Measurements from ENCODE around the gene OR9Q1. TPM values are rescaled to one million over a fixed set of nuclear protein-coding genes. Genes with fewer than 3 reads are reported as not detected.

The OR9Q1 gene
- total and polyA plus RNA-seq, 4 experiments from 2014 or later = not detected

- POLR2A ChIA-PET (ENCODE audit: partially characterized antibody) = no interaction called here
- intact Hi-C loops (cut with micrococcal nuclease) = no loop called here
- peaks cover 0 to 2% (median 0%) of the 10 kb centered on the region in 8 donors for H3K9me3 Mint-ChIP-seq
- no peaks in the 10 kb centered on the region for H3K4me1 Mint-ChIP-seq
- no peaks in the 10 kb centered on the region for H3K36me3 ChIP-seq (ENCODE audit: insufficient read depth, low read length)
- H3K27ac ChIP-seq (ENCODE audit: low read depth, low read length) = no peak overlapping the region
- no peak overlapping the region for H3K4me3 Mint-ChIP-seq
- CTCF ChIA-PET (ENCODE audit: partially characterized antibody) = no interaction called here
- H3K4me3 ChIP-seq (ENCODE audit: low read length in 2 of 2) = no peak overlapping the region
- no peak for DNase-seq
- H3K27me3 Mint-ChIP-seq = peaks cover 13 to 22% of the 10 kb centered on the region in 2 donors
- no peaks in the 10 kb centered on the region for H3K4me1 ChIP-seq (ENCODE audit: insufficient read depth, low read length)
- H3K9me3 ChIP-seq (ENCODE audit: control insufficient read depth in 1 of 2, low read length in 2 of 2) = no peaks in the 10 kb centered on the region
- no peak overlapping the region for H3K27ac Mint-ChIP-seq
- H3K36me3 Mint-ChIP-seq = no peaks in the 10 kb centered on the region
- H3K27me3 ChIP-seq (ENCODE audit: insufficient read depth, low read length) = no peaks in the 10 kb centered on the region
These were observed 20.1 kb upstream of the OR9Q1 start for GRCh38 chr11:58003591-58003990.

GRCh38 chr11:58004664-58005063 is 19.0 kb upstream of the OR9Q1 start:
- H3K4me1 Mint-ChIP-seq = no peaks in the 10 kb centered on the region
- H3K36me3 Mint-ChIP-seq = no peaks in the 10 kb centered on the region
- H3K4me3 Mint-ChIP-seq = no peak overlapping the region

GRCh38 chr11:58006940-58007339 is 16.7 kb upstream of the OR9Q1 start:
- H3K36me3 ChIP-seq (ENCODE audit: insufficient read depth, low read length) = no peaks in the 10 kb centered on the region
- peaks cover 0 to 2% (median 0%) of the 10 kb centered on the region in 8 donors for H3K9me3 Mint-ChIP-seq
- CTCF ChIA-PET (ENCODE audit: partially characterized antibody) = no interaction called here
- no peak overlapping the region for H3K4me3 Mint-ChIP-seq
- H3K4me1 Mint-ChIP-seq = no peaks in the 10 kb centered on the region
- no peak for DNase-seq
- H3K4me3 ChIP-seq (ENCODE audit: low read length in 2 of 2) = no peak overlapping the region
- no peaks in the 10 kb centered on the region for H3K4me1 ChIP-seq (ENCODE audit: insufficient read depth, low read length)
- no peak overlapping the region for H3K27ac ChIP-seq (ENCODE audit: low read depth, low read length)
- H3K27me3 Mint-ChIP-seq = peaks cover 11 to 19% of the 10 kb centered on the region in 2 donors
- no peaks in the 10 kb centered on the region for H3K9me3 ChIP-seq (ENCODE audit: control insufficient read depth in 1 of 2, low read length in 2 of 2)
- POLR2A ChIA-PET (ENCODE audit: partially characterized antibody) = no interaction called here
- intact Hi-C loops (cut with micrococcal nuclease) = no loop called here
- no peaks in the 10 kb centered on the region for H3K36me3 Mint-ChIP-seq
- no peak overlapping the region for H3K27ac Mint-ChIP-seq
- H3K27me3 ChIP-seq (ENCODE audit: insufficient read depth, low read length) = no peaks in the 10 kb centered on the region

More at GRCh38 chr11:58004664-58005063, 19.0 kb upstream of the OR9Q1 start:
- Mint-ChIP-seq H3K27ac (no peak overlapping the region), H3K9me3 (peaks cover 0 to 2% (median 0%) of the 10 kb centered on the region in 8 donors), H3K27me3 (peaks cover 13 to 22% of the 10 kb centered on the region in 2 donors)
- no peaks in the 10 kb centered on the region for H3K27me3 ChIP-seq (ENCODE audit: insufficient read depth, low read length)
- CTCF ChIA-PET (ENCODE audit: partially characterized antibody) = no interaction called here
- H3K9me3 ChIP-seq (ENCODE audit: control insufficient read depth in 1 of 2, low read length in 2 of 2) = no peaks in the 10 kb centered on the region
- no peak overlapping the region for H3K4me3 ChIP-seq (ENCODE audit: low read length in 2 of 2)
- no peak for DNase-seq
- no peaks in the 10 kb centered on the region for H3K36me3 ChIP-seq (ENCODE audit: insufficient read depth, low read length)
- H3K4me1 ChIP-seq (ENCODE audit: insufficient read depth, low read length) = no peaks in the 10 kb centered on the region
- POLR2A ChIA-PET (ENCODE audit: partially characterized antibody) = no interaction called here
- intact Hi-C loops (cut with micrococcal nuclease) = no loop called here
- no peak overlapping the region for H3K27ac ChIP-seq (ENCODE audit: low read depth, low read length)

- no peaks in the 10 kb centered on the region for H3K36me3 ChIP-seq (ENCODE audit: insufficient read depth, low read length)
- H3K27ac ChIP-seq (ENCODE audit: low read depth, low read length) = no peak overlapping the region
- Mint-ChIP-seq H3K4me1 (no peaks in the 10 kb centered on the region), H3K27ac (no peak overlapping the region), H3K9me3 (peaks cover 0 to 2% (median 0%) of the 10 kb centered on the region in 8 donors), H3K27me3 (no peaks in the 10 kb centered on the region), H3K36me3 (no peaks in the 10 kb centered on the region), H3K4me3 (no peak overlapping the region)
- H3K27me3 ChIP-seq (ENCODE audit: insufficient read depth, low read length) = no peaks in the 10 kb centered on the region
- POLR2A ChIA-PET (ENCODE audit: partially characterized antibody) = no interaction called here
- CTCF ChIA-PET (ENCODE audit: partially characterized antibody) = no interaction called here
- no peak for DNase-seq
- no peaks in the 10 kb centered on the region for H3K4me1 ChIP-seq (ENCODE audit: insufficient read depth, low read length)
- intact Hi-C loops (cut with micrococcal nuclease) = no loop called here
- no peak overlapping the region for H3K4me3 ChIP-seq (ENCODE audit: low read length in 2 of 2)
- H3K9me3 ChIP-seq (ENCODE audit: control insufficient read depth in 1 of 2, low read length in 2 of 2) = no peaks in the 10 kb centered on the region
These were observed 11.9 kb upstream of the OR9Q1 start for GRCh38 chr11:58011771-58012170.

GRCh38 chr11:58024601-58025091 is 965 bp downstream of the OR9Q1 start:
- peaks cover 0 to 3% (median 0%) of the 10 kb centered on the region in 8 donors for H3K9me3 Mint-ChIP-seq
- no peak overlapping the region for H3K4me3 Mint-ChIP-seq
- H3K4me1 Mint-ChIP-seq = peaks cover 0 to 3% (median 0%) of the 10 kb centered on the region in 4 donors
- H3K27ac Mint-ChIP-seq = no peak overlapping the region
- peaks cover 0 to 3% of the 10 kb centered on the region in 2 donors for H3K27me3 Mint-ChIP-seq
- Histone ChIP-seq H3K27me3 (ENCODE audit: insufficient read depth, low read length) (no peaks in the 10 kb centered on the region), H3K4me3 (ENCODE audit: low read length in 2 of 2) (no peak overlapping the region), H3K4me1 (ENCODE audit: insufficient read depth, low read length) (no peaks in the 10 kb centered on the region), H3K27ac (ENCODE audit: low read depth, low read length) (no peak overlapping the region), H3K36me3 (ENCODE audit: insufficient read depth, low read length) (no peaks in the 10 kb centered on the region), H3K9me3 (ENCODE audit: control insufficient read depth in 1 of 2, low read length in 2 of 2) (no peaks in the 10 kb centered on the region)
- ChIA-PET CTCF (ENCODE audit: partially characterized antibody) (no interaction called here), POLR2A (ENCODE audit: partially characterized antibody) (no interaction called here)
- H3K36me3 Mint-ChIP-seq = no peaks in the 10 kb centered on the region
- DNase-seq = no peak
- intact Hi-C loops (cut with micrococcal nuclease) = no loop called here

- ChIA-PET CTCF (ENCODE audit: partially characterized antibody) (no interaction called here), POLR2A (ENCODE audit: partially characterized antibody) (no interaction called here)
- Mint-ChIP-seq H3K9me3 (peaks cover 0 to 7% (median 0%) of the 10 kb centered on the region in 8 donors), H3K27ac (no peak overlapping the region), H3K36me3 (no peaks in the 10 kb centered on the region), H3K4me3 (no peak overlapping the region), H3K27me3 (peaks cover 0 to 9% of the 10 kb centered on the region in 2 donors), H3K4me1 (peaks cover 0 to 3% (median 0%) of the 10 kb centered on the region in 4 donors)
- H3K4me1 ChIP-seq (ENCODE audit: insufficient read depth, low read length) = no peaks in the 10 kb centered on the region
- DNase-seq = no peak
- H3K27ac ChIP-seq (ENCODE audit: low read depth, low read length) = no peak overlapping the region
- no peaks in the 10 kb centered on the region for H3K27me3 ChIP-seq (ENCODE audit: insufficient read depth, low read length)
- no peaks in the 10 kb centered on the region for H3K36me3 ChIP-seq (ENCODE audit: insufficient read depth, low read length)
- no peak overlapping the region for H3K4me3 ChIP-seq (ENCODE audit: low read length in 2 of 2)
- H3K9me3 ChIP-seq (ENCODE audit: control insufficient read depth in 1 of 2, low read length in 2 of 2) = no peaks in the 10 kb centered on the region
- intact Hi-C loops (cut with micrococcal nuclease) = no loop called here
These were observed 3.7 kb downstream of the OR9Q1 start for GRCh38 chr11:58027341-58027740.

GRCh38 chr11:58028687-58029411 is 5.2 kb downstream of the OR9Q1 start:
- DNase-seq = no peak
- H3K27me3 Mint-ChIP-seq = peaks cover 0 to 12% of the 10 kb centered on the region in 2 donors
- H3K4me3 Mint-ChIP-seq = no peak overlapping the region
- H3K36me3 Mint-ChIP-seq = no peaks in the 10 kb centered on the region
- no peaks in the 10 kb centered on the region for H3K9me3 ChIP-seq (ENCODE audit: control insufficient read depth in 1 of 2, low read length in 2 of 2)
- H3K36me3 ChIP-seq (ENCODE audit: insufficient read depth, low read length) = no peaks in the 10 kb centered on the region
- intact Hi-C loops (cut with micrococcal nuclease) = no loop called here
- H3K4me1 Mint-ChIP-seq = peaks cover 0 to 3% (median 0%) of the 10 kb centered on the region in 4 donors
- POLR2A ChIA-PET (ENCODE audit: partially characterized antibody) = no interaction called here
- no peak overlapping the region for H3K27ac ChIP-seq (ENCODE audit: low read depth, low read length)
- no peak overlapping the region for H3K27ac Mint-ChIP-seq
- H3K9me3 Mint-ChIP-seq = peaks cover 0 to 7% (median 1%) of the 10 kb centered on the region in 8 donors
- CTCF ChIA-PET (ENCODE audit: partially characterized antibody) = no interaction called here
- H3K27me3 ChIP-seq (ENCODE audit: insufficient read depth, low read length) = no peaks in the 10 kb centered on the region
- no peaks in the 10 kb centered on the region for H3K4me1 ChIP-seq (ENCODE audit: insufficient read depth, low read length)
- H3K4me3 ChIP-seq (ENCODE audit: low read length in 2 of 2) = no peak overlapping the region

All from CD4-positive, alpha-beta memory T cell (primary cell).